GM12873 (cell line): Measurements from ENCODE around the gene TECPR1.

ENCODE experiments used
- TF ChIP-seq, protein P1 (sequence below): IDR thresholded peaks from 2 replicates; pipeline ENCODE4 v1.5.1; 2012; ENCODE audit warnings: low read depth, mild to moderate bottlenecking, moderate library complexity, low read length, control low read depth; ENCODE audit not compliant: insufficient read depth; ENCODE audit errors: missing control alignments

The TECPR1 gene

DNA sequence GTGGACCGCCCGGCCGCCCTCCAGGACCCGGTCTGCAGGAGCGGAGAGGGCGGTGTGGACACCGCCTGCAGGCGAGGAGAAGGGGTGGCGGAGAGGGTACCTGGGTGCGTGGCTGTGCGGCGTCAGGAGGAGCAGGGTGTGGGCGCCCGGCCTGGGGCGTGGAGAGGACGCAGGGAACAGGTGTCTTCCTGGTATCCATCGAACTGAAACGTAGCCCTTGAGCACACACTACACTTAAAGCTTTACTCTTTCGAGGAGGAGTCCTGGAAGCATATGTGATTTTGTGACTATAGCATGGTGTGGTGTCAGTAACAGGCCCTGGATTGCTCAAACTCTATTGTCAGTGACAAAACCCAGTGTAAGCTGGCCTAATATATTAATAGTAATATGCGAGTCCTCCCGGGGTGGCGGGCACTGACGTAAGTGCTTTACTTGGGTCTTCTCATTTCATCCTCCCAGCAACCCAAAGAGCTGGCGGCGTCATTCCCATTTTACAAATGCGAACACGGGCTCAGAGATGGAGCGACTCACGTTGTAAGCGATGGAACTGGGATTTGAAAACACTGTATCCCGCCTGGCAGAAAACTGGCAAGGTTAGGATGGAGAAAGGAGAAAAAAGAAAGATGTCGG is 508 bp upstream of the TECPR1 start:
- TF ChIP-seq, protein P1, sequence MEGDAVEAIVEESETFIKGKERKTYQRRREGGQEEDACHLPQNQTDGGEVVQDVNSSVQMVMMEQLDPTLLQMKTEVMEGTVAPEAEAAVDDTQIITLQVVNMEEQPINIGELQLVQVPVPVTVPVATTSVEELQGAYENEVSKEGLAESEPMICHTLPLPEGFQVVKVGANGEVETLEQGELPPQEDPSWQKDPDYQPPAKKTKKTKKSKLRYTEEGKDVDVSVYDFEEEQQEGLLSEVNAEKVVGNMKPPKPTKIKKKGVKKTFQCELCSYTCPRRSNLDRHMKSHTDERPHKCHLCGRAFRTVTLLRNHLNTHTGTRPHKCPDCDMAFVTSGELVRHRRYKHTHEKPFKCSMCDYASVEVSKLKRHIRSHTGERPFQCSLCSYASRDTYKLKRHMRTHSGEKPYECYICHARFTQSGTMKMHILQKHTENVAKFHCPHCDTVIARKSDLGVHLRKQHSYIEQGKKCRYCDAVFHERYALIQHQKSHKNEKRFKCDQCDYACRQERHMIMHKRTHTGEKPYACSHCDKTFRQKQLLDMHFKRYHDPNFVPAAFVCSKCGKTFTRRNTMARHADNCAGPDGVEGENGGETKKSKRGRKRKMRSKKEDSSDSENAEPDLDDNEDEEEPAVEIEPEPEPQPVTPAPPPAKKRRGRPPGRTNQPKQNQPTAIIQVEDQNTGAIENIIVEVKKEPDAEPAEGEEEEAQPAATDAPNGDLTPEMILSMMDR, result no peak

DNA sequence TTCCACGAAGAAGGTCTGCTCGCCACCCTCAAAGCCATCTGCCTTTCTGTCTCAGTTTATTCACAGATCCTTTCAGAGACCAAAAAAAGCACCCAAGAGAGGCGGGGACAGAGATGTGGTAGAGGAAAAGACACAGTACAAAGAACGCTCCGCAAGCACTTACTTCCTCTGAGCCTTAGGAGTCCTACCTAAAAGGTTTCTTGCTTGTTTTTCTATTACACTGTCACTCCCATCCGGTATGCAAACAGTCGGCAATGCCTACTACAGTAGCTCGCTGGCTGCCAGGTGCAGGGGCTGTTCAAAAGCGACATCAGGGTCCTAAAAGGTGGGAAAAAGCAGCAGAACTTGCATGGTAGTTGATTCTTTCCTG is 816 bp downstream of the TECPR1 start:
- TF ChIP-seq, protein P1, result no peak

DNA sequence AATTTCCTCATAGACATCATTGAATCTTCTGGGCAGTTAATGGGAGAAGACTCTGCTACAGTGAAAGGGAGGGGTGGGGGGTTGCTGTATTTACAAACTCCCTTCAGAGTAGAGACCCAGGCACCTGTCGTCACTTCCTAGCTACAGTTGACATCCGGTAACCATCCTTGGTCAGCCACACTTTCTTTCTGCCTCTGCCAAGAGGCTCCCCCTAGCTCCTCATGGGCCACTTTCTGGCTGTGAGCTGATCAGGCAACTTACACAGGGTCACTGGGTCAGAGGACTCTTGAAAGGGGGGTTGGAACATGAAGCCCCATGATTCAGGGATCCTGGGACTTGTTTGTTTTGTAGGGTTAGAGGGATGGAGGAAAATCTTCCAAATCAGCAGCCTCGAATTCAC is 1.2 kb downstream of the TECPR1 start:
- TF ChIP-seq, protein P1, result no peak

DNA sequence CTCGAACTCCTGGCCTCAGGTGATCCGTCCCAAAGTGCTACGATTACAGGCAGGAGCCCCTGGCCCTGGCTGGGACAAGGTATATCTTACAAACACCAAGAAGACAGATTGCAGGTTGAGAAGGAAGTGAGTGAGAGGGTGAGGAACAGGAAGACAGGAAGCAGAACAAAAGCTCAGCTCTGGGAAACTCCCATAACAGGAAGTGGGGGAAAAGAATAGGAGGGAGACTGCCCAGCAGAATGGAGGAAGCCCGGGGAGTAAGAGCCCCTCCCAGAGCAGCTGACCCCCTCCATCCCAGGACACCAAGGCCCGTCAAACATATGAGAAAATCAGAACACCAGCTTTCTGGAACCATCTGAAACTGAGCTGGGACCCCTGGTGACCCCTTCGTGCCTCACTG is 2.9 kb downstream of the TECPR1 start:
- TF ChIP-seq, protein P1, result no peak

DNA sequence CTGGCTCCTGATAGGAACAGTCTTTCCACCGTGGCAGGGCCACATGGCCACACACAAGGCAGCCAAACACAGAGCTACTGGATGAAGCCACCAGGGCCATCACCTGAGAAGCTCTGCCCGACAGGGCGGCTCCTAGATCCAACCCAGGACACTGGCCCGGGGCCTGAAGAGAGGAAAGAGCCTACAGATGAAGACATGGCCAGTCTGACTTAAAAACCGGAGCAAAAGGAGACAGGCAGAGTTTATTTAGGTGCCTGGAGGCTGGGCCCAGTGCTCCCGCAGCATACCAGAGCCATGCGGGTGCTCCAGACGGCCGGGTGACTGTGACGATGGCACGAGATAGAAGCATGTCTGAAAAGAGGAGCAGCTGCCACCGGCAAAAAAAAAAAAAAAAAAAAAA is 3.9 kb downstream of the TECPR1 start:
- TF ChIP-seq, protein P1, result no peak

DNA sequence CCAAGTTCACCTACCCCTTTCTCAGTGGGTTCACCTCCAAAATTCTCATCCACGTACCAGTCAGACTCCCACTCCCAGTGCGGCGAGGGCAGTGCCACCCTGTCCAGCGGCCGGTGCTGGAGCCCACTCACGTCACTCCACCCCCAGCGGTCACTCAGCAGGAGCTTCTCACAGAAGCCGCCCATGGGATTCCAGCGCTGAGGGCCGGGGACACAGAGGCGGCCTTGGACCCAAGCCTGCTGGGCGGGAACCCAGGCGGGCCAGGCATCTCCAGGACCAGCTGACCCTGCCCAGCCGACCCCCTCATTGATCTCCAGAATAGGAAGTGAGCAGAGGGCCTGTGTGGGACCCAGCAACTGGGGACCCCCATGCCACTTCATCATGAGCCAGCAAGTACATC is 7.2 kb downstream of the TECPR1 start:
- TF ChIP-seq, protein P1, result no peak

DNA sequence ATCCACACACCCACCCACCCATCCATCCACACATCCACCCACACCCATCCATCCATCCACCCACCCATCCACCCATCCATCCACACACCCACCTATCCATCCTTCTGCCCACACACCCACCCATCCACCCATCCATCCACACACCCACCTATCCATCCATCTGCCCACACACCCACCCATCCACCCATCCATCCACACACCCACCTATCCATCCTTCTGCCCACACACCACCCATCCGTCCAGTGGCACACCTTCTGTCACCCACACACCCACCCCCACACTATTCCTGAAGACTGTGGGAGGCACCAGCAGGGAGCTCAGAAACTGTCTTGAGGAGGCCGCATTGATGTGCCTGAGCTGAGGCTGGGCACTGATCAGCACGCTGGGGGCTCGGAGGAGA is 9.1 kb downstream of the TECPR1 start:
- TF ChIP-seq, protein P1, result no peak
